Smooth muscle cell (in vitro differentiated cells): Measurements from ENCODE around the gene IKZF1. TPM values are rescaled to one million over a fixed set of nuclear protein-coding genes. Genes with fewer than 3 reads are reported as not detected.

ENCODE experiments used
- DNase-seq: peaks from one replicate; lab custom pipeline; 2025; ENCODE audit not compliant: unreplicated experiment; lab: John Stamatoyannopoulos, UW
- H2AFZ ChIP-seq: fragments of 200-600 bp; sonication (generic); 2 replicates; pipeline ENCODE4 v1.6.0; 2016; ENCODE audit warnings: antibody characterized with exemption, low read depth, mild to moderate bottlenecking
- H3F3A ChIP-seq: fragments of 200-600 bp; sonication (generic); 2 replicates; pipeline ENCODE4 v1.6.0; 2017; ENCODE audit warnings: antibody characterized with exemption, low read depth
- H3K27ac ChIP-seq: fragments of 200-600 bp; sonication (generic); 2 replicates; pipeline ENCODE4 v1.5.1; 2016; ENCODE audit warnings: low read depth, mild to moderate bottlenecking
- H3K27me3 ChIP-seq: fragments of 200-600 bp; sonication (generic); 2 replicates; pipeline ENCODE4 v1.6.1; 2016; ENCODE audit warnings: low read depth, mild to moderate bottlenecking
- H3K36me3 ChIP-seq: fragments of 200-600 bp; sonication (generic); 2 replicates; pipeline ENCODE4 v1.5.1; 2016; ENCODE audit warnings: low read depth
- H3K4me1 ChIP-seq: fragments of 200-600 bp; sonication (generic); 2 replicates; pipeline ENCODE4 v1.5.1; 2016; ENCODE audit warnings: low read depth
- H3K4me2 ChIP-seq: fragments of 200-600 bp; sonication (generic); 2 replicates; pipeline ENCODE4 v1.6.0; 2016; ENCODE audit warnings: mild to moderate bottlenecking
- H3K4me3 ChIP-seq: fragments of 200-600 bp; sonication (generic); 2 replicates; pipeline ENCODE4 v1.5.1; 2016; ENCODE audit warnings: mild to moderate bottlenecking
- H3K79me2 ChIP-seq: fragments of 200-600 bp; sonication (generic); 2 replicates; pipeline ENCODE4 v1.6.0; 2016; ENCODE audit warnings: low read depth, mild to moderate bottlenecking
- H3K9ac ChIP-seq: fragments of 200-600 bp; sonication (generic); 2 replicates; pipeline ENCODE4 v1.6.0; 2016; ENCODE audit warnings: low read depth
- H3K9me3 ChIP-seq: fragments of 200-600 bp; sonication (generic); replicated peaks from 2 replicates; pipeline ENCODE4 v1.5.1; 2016; ENCODE audit warnings: low read depth
- H4K20me1 ChIP-seq: fragments of 200-600 bp; sonication (generic); 2 replicates; pipeline ENCODE4 v1.6.0; 2016; ENCODE audit warnings: low read depth
- WGBS: methylation state at CpG from one replicate; pipeline ENCODE4 v1.1.7; 2016; ENCODE audit warnings: low lambda C conversion rate; 5-methylcytosine and 5-hydroxymethylcytosine counted together
- polyA plus RNA-seq: library from polyadenylated mRNA; unstranded; fragments of >200 nt; fragmentation: Nextera tagmentation; extraction: Ambion mirVana; gene quantifications from 2 replicates; pipeline ENCODE4 v1.2.1, GENCODE V29; 2016
- total RNA-seq: library from RNA; depleted of rRNA; stranded (reverse); fragments of >200 nt; gene quantifications from 2 replicates; pipeline ENCODE4 v1.2.3, GENCODE V29; 2014
- TF ChIP-seq, protein P1 (sequence below): fragments of 200-600 bp; sonication (generic); IDR thresholded peaks from 2 replicates; pipeline ENCODE4 v1.5.1; 2017; ENCODE audit warnings: borderline replicate concordance, mild to moderate bottlenecking, antibody characterized with exemption; ENCODE audit not compliant: insufficient read depth, poor library complexity, severe bottlenecking

The IKZF1 gene
- total and polyA plus RNA-seq, 2 experiments from 2014 or later: not detected

DNA sequence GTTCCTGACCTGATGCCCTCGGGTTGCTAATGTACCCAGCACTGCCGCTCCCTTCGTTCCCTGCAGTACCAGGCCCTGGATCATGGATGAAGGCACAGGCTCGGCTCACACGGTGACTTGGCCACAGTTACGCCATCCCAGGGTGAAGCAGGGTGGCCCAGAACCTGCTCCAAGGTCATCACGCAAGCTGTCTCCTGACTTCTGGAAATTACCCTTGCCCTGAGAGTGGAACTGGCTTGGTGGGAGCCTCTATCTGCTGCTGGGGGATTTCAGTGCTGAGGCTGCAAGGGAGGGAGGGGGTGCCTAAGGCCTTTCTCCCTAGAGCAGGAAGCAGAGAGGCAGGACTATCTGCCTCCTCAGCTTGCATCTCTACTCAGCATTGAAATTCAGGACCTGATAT is 109.0 kb downstream of the IKZF1 start:
- Histone ChIP-seq H3K9ac (no peak overlapping the region), H3K4me1 (no peaks in the 10 kb centered on the region), H2AFZ (no peak overlapping the region), H3K27me3 (peaks cover 2% of the 10 kb centered on the region), H3K36me3 (no peaks in the 10 kb centered on the region), H3K79me2 (no peaks in the 10 kb centered on the region), H4K20me1 (no peaks in the 10 kb centered on the region), H3K9me3 (no peaks in the 10 kb centered on the region), H3K4me3 (no peak overlapping the region), H3K27ac (no peak overlapping the region), H3F3A (no peaks in the 10 kb centered on the region), H3K4me2 (no peak overlapping the region)
- 99% methylated on average over 7 of the region's 7 CpGs for WGBS
- no peak for DNase-seq
- TF ChIP-seq, protein P1, sequence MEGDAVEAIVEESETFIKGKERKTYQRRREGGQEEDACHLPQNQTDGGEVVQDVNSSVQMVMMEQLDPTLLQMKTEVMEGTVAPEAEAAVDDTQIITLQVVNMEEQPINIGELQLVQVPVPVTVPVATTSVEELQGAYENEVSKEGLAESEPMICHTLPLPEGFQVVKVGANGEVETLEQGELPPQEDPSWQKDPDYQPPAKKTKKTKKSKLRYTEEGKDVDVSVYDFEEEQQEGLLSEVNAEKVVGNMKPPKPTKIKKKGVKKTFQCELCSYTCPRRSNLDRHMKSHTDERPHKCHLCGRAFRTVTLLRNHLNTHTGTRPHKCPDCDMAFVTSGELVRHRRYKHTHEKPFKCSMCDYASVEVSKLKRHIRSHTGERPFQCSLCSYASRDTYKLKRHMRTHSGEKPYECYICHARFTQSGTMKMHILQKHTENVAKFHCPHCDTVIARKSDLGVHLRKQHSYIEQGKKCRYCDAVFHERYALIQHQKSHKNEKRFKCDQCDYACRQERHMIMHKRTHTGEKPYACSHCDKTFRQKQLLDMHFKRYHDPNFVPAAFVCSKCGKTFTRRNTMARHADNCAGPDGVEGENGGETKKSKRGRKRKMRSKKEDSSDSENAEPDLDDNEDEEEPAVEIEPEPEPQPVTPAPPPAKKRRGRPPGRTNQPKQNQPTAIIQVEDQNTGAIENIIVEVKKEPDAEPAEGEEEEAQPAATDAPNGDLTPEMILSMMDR: no peak

DNA sequence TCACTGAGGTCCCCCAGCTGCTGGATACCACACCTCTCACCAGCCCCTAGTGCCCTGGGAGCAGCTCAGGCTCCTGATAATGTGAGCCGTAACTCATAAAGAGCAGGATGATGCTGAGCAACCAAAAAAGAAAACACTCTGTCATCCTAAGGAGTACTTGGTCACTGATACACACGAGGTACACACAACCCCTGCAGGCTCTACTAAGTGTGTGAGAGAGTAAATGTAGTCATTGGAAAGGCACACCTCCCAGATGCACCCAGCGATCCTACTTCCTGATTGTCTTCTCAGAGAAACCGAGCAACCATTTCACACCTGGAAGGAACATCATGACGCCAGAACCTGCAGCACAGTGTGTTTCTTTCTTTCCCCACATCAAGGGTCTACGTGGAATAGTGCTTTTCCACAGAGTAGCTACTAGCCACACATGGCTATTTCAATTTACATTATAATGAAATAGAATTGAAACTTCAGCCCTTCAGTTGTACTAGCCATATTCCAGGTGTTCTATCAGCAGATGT is 111.4 kb downstream of the IKZF1 start:
- H3K9me3 ChIP-seq: no peaks in the 10 kb centered on the region
- H4K20me1 ChIP-seq: no peaks in the 10 kb centered on the region
- DNase-seq: no peak
- TF ChIP-seq, protein P1: no peak
- no peaks in the 10 kb centered on the region for H3K79me2 ChIP-seq
- H3F3A ChIP-seq: no peaks in the 10 kb centered on the region
- H3K27me3 ChIP-seq: no peaks in the 10 kb centered on the region
- H3K4me1 ChIP-seq: no peaks in the 10 kb centered on the region
- H3K4me3 ChIP-seq: no peak overlapping the region
- 93% methylated on average over 6 of the region's 6 CpGs for WGBS
- H3K4me2 ChIP-seq: no peak overlapping the region
- no peak overlapping the region for H3K9ac ChIP-seq
- H3K36me3 ChIP-seq: no peaks in the 10 kb centered on the region
- no peak overlapping the region for H2AFZ ChIP-seq
- no peak overlapping the region for H3K27ac ChIP-seq

DNA sequence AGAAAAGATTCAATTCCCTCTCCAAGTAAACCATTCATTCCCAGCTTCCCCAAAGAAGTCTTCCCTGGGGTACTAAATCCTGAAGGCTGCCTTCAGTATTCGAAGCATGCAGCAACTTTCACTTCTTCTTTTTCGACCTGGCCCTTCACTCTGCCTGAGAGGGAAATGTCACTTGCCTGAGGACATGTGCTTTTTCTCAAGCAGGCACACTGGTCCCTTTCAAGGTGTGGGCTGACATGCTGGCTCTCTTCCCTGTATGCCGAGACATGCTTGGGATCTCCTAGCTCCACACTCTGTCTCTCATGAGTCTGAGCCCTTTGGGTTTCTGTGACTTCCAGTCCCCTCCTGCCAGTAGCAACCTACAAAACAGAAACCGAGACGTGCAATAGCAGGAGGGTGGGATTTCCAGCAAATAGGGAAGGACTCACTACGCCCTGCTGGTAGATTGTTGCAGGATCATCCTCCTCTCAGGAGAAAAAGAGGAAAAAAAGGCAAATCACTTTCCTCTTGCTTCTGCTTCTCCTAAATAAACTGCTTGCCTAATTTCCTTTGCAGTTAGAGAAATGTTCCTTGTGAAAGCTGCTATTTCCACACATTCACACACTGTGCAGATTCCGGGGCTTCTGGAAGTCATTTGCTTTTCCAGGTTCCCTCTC is 112.1 kb downstream of the IKZF1 start:
- Histone ChIP-seq H3K79me2 (no peaks in the 10 kb centered on the region), H3F3A (no peaks in the 10 kb centered on the region), H2AFZ (no peak overlapping the region), H3K4me2 (no peak overlapping the region), H3K27me3 (no peaks in the 10 kb centered on the region), H3K36me3 (no peaks in the 10 kb centered on the region), H4K20me1 (no peaks in the 10 kb centered on the region), H3K9me3 (no peaks in the 10 kb centered on the region), H3K4me1 (peaks cover 1% of the 10 kb centered on the region), H3K27ac (no peak overlapping the region), H3K4me3 (no peak overlapping the region), H3K9ac (no peak overlapping the region)
- TF ChIP-seq, protein P1: no peak
- 83% methylated on average over 7 of the region's 7 CpGs for WGBS
- DNase-seq: no peak

DNA sequence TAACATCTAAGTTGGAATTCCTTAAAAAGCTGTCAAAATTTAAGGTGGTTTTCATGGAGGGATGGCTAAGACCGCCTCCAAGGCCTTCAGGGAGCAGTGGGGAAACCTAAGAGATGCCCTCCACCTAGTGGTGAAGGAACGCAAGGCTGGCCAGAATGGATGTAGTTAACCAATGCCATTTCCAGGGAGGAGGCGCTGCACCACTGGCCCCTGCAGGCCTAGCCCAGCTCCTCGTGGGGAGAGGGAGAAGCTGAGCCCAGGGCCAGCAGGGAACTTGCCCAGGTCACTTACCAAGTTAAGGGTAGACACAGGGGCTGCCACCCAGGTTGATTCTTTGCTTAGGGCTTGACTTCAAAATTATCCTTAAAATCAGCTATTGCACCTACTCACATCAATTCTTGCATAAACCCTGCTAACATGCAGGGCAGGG is 113.6 kb downstream of the IKZF1 start:
- Histone ChIP-seq H3K27ac (no peak overlapping the region), H3K36me3 (no peaks in the 10 kb centered on the region), H3K4me1 (peaks cover 11% of the 10 kb centered on the region), H3K4me2 (no peak overlapping the region), H3F3A (no peaks in the 10 kb centered on the region), H3K27me3 (no peaks in the 10 kb centered on the region), H3K79me2 (no peaks in the 10 kb centered on the region), H4K20me1 (no peaks in the 10 kb centered on the region), H3K9ac (no peak overlapping the region), H3K9me3 (no peaks in the 10 kb centered on the region), H2AFZ (no peak overlapping the region), H3K4me3 (no peak overlapping the region)
- WGBS: 17% methylated on average over 4 of the region's 4 CpGs
- peak; percentile 13 for DNase-seq
- TF ChIP-seq, protein P1: peak; percentile 81
